Measurements from ENCODE around the gene ZNF425.

DNA sequence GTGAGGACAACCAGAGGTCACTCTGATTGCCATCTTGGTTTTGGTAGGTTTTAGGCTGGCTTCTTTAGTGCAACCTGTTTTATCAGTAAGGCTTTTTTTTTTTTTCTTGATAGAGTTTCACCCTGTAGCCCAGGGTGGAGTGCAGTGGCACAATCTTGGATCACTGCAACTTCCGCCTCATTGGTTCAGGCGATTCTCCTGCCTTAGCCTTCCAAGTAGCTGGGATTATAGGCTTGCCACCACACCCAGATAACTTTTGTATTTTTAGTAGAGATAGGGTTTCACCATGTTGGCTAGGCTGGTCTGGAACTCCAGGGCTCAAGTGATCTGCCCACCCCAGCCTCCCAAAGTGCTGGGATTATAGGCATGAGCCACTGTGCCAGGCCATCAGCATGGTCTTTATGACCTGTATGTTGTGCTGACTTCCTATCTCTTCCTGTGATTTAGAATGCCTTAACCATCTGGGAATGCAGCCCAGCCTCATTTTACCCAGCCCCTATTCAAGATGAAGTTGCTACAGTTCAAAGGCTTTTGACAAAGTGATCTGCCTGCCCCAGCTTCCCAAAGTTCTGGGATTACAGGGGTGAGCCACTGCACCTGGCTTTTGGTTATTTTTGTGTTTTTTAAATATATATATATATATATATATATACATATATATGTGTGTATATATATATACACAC, 7.0 kb upstream of the ZNF425 start:
- TF ChIP-seq PATZ1 (CRISPR knock-in tag; IDR thresholded peaks at IDR 0.05; ENCODE audit: borderline replicate concordance), result no peak
- no peak for TF ChIP-seq TCF4 (CRISPR knock-in tag; IDR thresholded peaks at IDR 0.05; ENCODE audit: borderline replicate concordance)
- no peak for TF ChIP-seq ZFP3 (CRISPR knock-in tag; IDR thresholded peaks at IDR 0.05)

Data from SK-N-SH treated with all-trans-retinoic acid at 6 μM for 48 hours (cell line).